Sigmoid colon (tissue), 7 donors: Measurements from ENCODE around the gene MED28. TPM values are rescaled to one million over a fixed set of nuclear protein-coding genes. Genes with fewer than 3 reads are reported as not detected.

Source experiments
- DNase-seq: peaks from one replicate; pipeline ENCODE4 v3.0.0-alpha.2; 2019
- H3K27ac ChIP-seq, 4 donors: fragments of 200-600 bp; sonication (generic); one replicate each; pipeline ENCODE4 v1.5.1; 2016 to 2019; ENCODE audit warnings: mild to moderate bottlenecking in 1 of 4
- H3K27me3 ChIP-seq, 3 donors: fragments of 200-600 bp; sonication (generic); one replicate each; pipeline ENCODE4 v1.5.1; 2019; ENCODE audit warnings: mild to moderate bottlenecking in 1 of 3
- H3K36me3 ChIP-seq, 4 donors: fragments of 200-600 bp; sonication (generic); one replicate each; pipeline ENCODE4 v1.5.1; 2016 to 2019
- H3K4me1 ChIP-seq, 4 donors: fragments of 200-600 bp; sonication (generic); one replicate each; pipeline ENCODE4 v1.5.1; 2017 to 2019
- H3K4me3 ChIP-seq, 4 donors: fragments of 200-600 bp; sonication (generic); one replicate each; pipeline ENCODE4 v1.5.1; 2017 to 2019; ENCODE audit warnings: mild to moderate bottlenecking in 2 of 4, moderate library complexity in 1 of 4
- H3K9me3 ChIP-seq, 4 donors: fragments of 200-600 bp in 3 of 4; sonication (generic) in 3 of 4; one replicate each; pipeline versions ENCODE4 v1.5.1 to v1.6.1; 2013 to 2019
- EP300 ChIP-seq, 4 donors: sonication (generic); formaldehyde crosslinking; IDR thresholded peaks; one replicate each; pipeline ENCODE4 v1.6.1; 2017; ENCODE audit warnings: antibody characterized with exemption in 4 of 4
- POLR2A ChIP-seq, 2 donors: fragments of 450-650 bp; IDR thresholded peaks; one replicate each; pipeline ENCODE4 v1.6.1; 2016; ENCODE audit warnings: antibody characterized with exemption in 2 of 2, mild to moderate bottlenecking in 2 of 2, moderate library complexity in 2 of 2
- POLR2AphosphoS5 ChIP-seq, 4 donors: sonication (generic); formaldehyde crosslinking; IDR thresholded peaks; one replicate each; pipeline ENCODE4 v1.6.1; 2017; ENCODE audit warnings: antibody characterized with exemption in 4 of 4
- WGBS, 2 donors: extraction: QIAGEN DNeasy Blood & Tissue Kit; methylation state at CpG; one replicate each; pipeline ENCODE4 v1.1.7; 2013; 5-methylcytosine and 5-hydroxymethylcytosine counted together
- intact Hi-C: fragments of 100-400 bp; cut with DNase I; formaldehyde crosslinking; loops from one replicate; pipeline ENCODE4 v1.15.1; 2023
- polyA plus RNA-seq, 3 donors: library from polyadenylated mRNA; stranded (reverse); fragments of 200-250 nt; gene quantifications; one replicate each; pipeline ENCODE4 v1.2.3, GENCODE V29; 2013
- total RNA-seq, 4 donors: library from RNA; depleted of rRNA; stranded (reverse); fragments of >200 nt; gene quantifications; one replicate each; pipeline ENCODE4 v1.1.0, GENCODE V29; 2016
- TF ChIP-seq, protein P1 (sequence below), 4 experiments: fragments of 450-650 bp in 3 of 4; fragments of 200-600 bp in 1 of 4; IDR thresholded peaks; one replicate each; pipeline ENCODE4 v1.5.1; 2016 to 2019; ENCODE audit warnings: antibody characterized with exemption in 4 of 4, mild to moderate bottlenecking in 3 of 4, moderate library complexity in 2 of 4
- donor health status: healthy with polysubstance abuse.
- donor health status: Bipolar disorder and iron deficiency.
- donor health status: healthy.

MED28 gene
- total and polyA plus RNA-seq, 7 donors = 8.4 to 24.0 (median 17.1) TPM

DNA sequence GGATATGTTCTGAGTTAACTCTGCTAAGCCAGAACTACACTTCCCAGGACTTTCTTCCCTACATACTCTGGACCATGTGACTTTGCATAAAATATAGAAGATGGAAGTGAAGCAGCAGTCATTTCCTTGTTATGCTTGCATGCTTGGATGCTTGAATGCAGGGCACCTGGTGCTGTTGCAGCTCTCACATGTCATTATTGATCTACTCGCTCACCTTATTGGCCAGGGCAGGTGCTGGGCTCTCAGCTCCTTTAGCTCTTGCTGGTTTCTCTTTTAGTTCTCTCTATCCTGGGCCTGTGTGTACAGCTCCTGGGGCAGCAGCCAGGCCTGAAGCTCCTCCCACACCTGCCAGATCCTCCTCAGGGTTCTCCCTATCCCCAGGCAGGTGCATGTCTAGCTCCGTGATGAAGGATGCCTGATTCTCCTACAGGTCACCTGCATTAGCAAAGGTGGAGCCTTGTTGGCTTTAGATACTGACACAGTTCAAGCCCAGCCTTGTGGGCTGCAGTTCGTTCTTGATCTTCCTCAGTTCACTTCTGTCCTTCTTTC is 53.3 kb downstream of the MED28 start:
- H3K27ac ChIP-seq = no peak overlapping the region

DNA sequence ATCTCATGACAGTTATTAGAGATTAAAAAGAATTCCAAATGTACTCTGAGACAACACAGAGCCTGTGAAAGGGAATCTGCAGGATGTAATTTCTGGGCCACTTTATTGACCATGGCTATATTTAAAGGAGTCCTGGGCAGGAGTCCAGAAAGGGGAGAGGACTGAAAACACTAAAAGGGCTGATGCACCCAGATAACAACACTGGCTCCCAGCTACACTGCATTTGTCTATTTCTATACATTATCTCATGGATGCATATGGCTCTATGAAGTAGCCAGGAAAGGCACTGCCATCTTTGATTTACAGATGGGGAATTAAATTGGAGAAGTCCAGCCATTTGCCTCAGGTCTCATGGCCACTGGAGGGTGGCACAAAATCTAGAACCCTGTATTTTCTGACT is 56.0 kb downstream of the MED28 start:
- H3K27me3 ChIP-seq = no peaks in the 10 kb centered on the region
- no peak for DNase-seq
- no peak overlapping the region for H3K27ac ChIP-seq
- peaks cover 0 to 1% (median 0%) of the 10 kb centered on the region in 4 donors for H3K9me3 ChIP-seq
- H3K4me3 ChIP-seq = no peak overlapping the region
- intact Hi-C loops = no loop called here
- TF ChIP-seq POLR2A (IDR thresholded peaks at IDR 0.05) (no peak), EP300 (IDR thresholded peaks at IDR 0.05) (no peak), POLR2AphosphoS5 (IDR thresholded peaks at IDR 0.05) (no peak)
- TF ChIP-seq, protein P1, sequence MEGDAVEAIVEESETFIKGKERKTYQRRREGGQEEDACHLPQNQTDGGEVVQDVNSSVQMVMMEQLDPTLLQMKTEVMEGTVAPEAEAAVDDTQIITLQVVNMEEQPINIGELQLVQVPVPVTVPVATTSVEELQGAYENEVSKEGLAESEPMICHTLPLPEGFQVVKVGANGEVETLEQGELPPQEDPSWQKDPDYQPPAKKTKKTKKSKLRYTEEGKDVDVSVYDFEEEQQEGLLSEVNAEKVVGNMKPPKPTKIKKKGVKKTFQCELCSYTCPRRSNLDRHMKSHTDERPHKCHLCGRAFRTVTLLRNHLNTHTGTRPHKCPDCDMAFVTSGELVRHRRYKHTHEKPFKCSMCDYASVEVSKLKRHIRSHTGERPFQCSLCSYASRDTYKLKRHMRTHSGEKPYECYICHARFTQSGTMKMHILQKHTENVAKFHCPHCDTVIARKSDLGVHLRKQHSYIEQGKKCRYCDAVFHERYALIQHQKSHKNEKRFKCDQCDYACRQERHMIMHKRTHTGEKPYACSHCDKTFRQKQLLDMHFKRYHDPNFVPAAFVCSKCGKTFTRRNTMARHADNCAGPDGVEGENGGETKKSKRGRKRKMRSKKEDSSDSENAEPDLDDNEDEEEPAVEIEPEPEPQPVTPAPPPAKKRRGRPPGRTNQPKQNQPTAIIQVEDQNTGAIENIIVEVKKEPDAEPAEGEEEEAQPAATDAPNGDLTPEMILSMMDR (IDR thresholded peaks at IDR 0.05) = no peak
- no peaks in the 10 kb centered on the region for H3K4me1 ChIP-seq
- no peaks in the 10 kb centered on the region for H3K36me3 ChIP-seq

More for the DNA sequence above, 53.3 kb downstream of the MED28 start:
- Histone ChIP-seq H3K9me3 (peaks cover 0 to 1% (median 0%) of the 10 kb centered on the region in 4 donors), H3K36me3 (no peaks in the 10 kb centered on the region), H3K4me3 (no peak overlapping the region), H3K27me3 (no peaks in the 10 kb centered on the region), H3K4me1 (no peaks in the 10 kb centered on the region)
- WGBS, 2 donors = 66 to 77% methylated on average over 3 of the region's 3 CpGs
- intact Hi-C loops = no loop called here
- DNase-seq = no peak
- TF ChIP-seq EP300 (IDR thresholded peaks at IDR 0.05) (no peak), POLR2A (IDR thresholded peaks at IDR 0.05) (no peak), POLR2AphosphoS5 (IDR thresholded peaks at IDR 0.05) (no peak)
- TF ChIP-seq, protein P1 (IDR thresholded peaks at IDR 0.05) = no peak

DNA sequence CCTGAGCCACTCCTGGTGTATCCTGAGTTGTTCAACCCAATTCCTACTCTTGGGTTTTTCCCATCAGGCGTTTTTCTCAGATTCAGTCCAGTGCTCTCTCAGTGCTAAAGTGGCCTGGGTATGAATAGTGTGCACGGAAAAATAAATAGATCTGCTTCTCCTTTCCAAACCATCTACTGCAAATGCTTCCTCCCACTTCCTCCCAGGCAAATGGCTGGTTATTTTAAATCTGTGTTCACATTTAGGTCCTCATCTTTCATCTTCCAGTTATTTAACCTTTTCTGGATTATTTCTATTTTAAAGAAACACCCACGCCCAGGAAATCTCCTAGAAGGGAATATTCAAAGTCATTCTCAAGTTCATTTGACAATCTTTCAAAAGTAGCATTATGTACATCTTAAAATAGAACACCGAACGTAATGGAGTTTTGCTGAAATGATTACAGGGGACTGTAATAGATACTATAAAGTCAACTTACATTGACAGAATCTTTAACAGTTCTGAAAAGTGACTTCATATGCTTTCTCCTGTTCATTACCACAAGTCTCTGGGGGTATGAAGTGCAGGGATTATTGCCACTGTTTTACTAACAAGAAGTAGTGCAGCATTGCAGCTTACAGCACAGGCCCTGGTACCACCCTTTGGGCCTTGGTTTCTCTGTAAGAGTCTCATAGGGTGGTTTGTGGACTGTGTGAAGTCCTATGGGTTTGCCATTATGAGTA is 66.3 kb downstream of the MED28 start:
- Histone ChIP-seq H3K4me3 (no peak overlapping the region), H3K36me3 (no peaks in the 10 kb centered on the region), H3K9me3 (no peaks in the 10 kb centered on the region), H3K4me1 (no peaks in the 10 kb centered on the region), H3K27me3 (no peaks in the 10 kb centered on the region), H3K27ac (no peak overlapping the region)
- TF ChIP-seq, protein P1 (IDR thresholded peaks at IDR 0.05) = no peak
- TF ChIP-seq POLR2AphosphoS5 (IDR thresholded peaks at IDR 0.05) (no peak), POLR2A (IDR thresholded peaks at IDR 0.05) (no peak), EP300 (IDR thresholded peaks at IDR 0.05) (no peak)
- WGBS, 2 donors = 64 to 65% methylated on average over 5 of the region's 5 CpGs
- DNase-seq = no peak
- intact Hi-C loops = no loop called here

DNA sequence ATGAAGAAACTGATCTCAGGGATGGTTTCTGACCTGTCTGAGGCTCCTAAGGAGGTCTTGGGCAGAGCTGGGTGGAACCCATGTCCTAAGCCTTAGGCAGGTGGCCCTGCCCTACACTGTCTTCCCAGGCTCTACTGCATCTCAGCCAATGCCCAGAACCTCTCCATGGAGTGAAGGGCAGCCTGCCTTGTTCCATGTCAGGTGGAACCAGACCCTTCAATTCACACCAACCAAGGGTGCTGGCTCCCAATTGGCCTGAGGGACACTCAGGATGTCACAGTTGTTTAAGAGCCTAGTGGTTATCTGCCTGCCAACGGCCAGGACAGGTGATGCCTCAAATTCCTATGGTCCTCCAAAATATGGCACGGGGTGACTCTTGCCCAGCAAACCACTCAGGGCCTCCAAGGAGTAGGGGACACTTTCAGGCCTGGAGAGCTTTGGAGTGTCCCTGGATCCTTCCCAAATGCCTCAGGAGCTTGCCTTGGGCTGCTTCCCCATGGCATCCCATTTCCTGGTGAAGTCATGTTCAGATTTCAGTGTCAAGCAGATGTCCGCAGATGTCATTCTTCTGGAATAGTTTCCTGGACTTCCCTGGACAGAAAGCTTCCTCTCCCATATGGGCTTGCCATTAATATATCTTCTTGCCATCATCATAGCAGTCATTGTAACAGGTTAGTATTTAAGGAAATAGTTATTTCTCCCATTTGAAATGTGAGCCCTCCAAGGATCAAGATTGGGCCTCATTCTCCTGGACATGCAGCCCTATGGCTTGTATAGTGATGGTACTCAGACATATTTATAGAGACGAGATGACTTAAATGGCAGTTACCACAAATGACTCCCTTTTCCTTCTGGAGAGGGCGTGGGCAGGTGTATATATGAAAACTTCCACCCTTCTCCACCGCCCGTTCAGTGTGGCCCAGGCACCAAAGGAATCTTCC is 67.1 kb downstream of the MED28 start:
- Histone ChIP-seq H3K9me3 (no peaks in the 10 kb centered on the region), H3K27me3 (no peaks in the 10 kb centered on the region), H3K27ac (no peak overlapping the region), H3K4me1 (no peaks in the 10 kb centered on the region), H3K4me3 (no peak overlapping the region), H3K36me3 (no peaks in the 10 kb centered on the region)
- WGBS, 2 donors = 65 to 84% methylated on average over 7 of the region's 7 CpGs
- DNase-seq = no peak
- intact Hi-C loops = no loop called here
- TF ChIP-seq, protein P1 (IDR thresholded peaks at IDR 0.05) = no peak
- no peak for TF ChIP-seq EP300 (IDR thresholded peaks at IDR 0.05)
- TF ChIP-seq POLR2AphosphoS5 (IDR thresholded peaks at IDR 0.05) = no peak
- no peak for TF ChIP-seq POLR2A (IDR thresholded peaks at IDR 0.05)
